ENCODE measurements around the gene TPPP2.

The TPPP2 gene

DNA sequence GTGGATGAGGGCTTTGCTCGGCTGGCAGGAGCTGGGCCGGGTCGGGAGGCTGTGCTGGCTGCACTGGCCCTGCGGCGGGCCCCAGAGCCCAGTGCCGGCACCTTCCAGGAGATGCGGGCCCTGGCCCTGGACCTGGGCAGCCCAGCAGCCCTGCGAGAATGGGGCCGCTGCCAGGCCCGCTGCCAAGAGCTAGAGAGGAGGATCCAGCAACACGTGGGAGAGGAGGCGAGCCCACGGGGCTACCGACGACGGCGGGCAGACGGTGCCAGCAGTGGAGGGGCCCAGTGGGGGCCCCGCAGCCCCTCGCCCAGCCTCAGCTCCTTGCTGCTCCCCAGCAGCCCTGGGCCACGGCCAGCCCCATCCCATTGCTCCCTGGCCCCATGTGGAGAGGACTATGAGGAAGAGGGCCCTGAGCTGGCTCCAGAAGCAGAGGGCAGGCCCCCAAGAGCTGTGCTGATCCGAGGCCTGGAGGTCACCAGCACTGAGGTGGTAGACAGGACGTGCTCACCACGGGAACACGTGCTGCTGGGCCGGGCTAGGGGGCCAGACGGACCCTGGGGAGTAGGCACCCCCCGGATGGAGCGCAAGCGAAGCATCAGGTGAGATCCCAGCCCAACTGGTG lies 51.6 kb downstream of the TPPP2 start:
- DNase-seq, result no peak
